ENCODE results near the gene SIRPG.

Gene SIRPG

DNA sequence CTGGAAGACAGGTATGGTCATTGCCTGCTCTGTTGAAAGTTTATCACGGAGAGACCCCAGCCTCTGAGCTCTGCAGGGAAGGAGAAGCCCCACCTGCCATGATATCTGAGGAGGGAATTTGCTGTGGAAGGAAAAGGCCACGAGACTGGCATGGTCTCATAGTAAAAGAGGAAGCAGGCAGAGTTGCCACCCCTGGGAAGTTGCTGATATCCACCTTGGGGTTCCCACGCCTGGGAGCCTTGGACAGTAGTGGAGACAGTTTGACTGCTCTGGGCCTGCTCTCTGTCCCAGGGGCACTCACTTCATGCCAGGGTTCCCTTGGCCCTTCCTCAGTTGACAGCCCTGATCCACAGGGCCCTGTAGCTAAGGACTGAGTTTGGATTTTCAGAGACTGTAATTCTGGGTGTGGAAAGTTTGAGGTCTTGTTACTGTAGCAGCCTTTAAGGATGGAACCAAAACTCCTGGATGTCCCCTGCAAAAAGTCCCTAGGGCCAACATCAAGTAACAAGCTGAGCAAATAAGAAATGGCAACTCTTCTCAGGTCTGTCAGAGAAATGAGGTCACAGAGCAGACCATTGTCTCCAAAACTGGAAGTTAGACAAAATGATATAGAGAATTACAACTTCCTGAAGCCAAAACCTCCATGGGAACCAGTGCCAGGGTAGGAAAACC is 30.9 kb downstream of the SIRPG start:
- TF ChIP-seq, protein P1, sequence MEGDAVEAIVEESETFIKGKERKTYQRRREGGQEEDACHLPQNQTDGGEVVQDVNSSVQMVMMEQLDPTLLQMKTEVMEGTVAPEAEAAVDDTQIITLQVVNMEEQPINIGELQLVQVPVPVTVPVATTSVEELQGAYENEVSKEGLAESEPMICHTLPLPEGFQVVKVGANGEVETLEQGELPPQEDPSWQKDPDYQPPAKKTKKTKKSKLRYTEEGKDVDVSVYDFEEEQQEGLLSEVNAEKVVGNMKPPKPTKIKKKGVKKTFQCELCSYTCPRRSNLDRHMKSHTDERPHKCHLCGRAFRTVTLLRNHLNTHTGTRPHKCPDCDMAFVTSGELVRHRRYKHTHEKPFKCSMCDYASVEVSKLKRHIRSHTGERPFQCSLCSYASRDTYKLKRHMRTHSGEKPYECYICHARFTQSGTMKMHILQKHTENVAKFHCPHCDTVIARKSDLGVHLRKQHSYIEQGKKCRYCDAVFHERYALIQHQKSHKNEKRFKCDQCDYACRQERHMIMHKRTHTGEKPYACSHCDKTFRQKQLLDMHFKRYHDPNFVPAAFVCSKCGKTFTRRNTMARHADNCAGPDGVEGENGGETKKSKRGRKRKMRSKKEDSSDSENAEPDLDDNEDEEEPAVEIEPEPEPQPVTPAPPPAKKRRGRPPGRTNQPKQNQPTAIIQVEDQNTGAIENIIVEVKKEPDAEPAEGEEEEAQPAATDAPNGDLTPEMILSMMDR (conservative IDR thresholded peaks at IDR 0.05; ENCODE audit: low read depth): no peak
- no peak for DNase-seq (ENCODE audit: low spot score)
- ChIA-PET CTCF (interaction anchor here (0.6 kb wide), 1 partner anchor 1704 kb away, joined by 3 read pairs; no protein-coding TSS in a partner anchor), POLR2A (ENCODE audit: low non-redundant PET) (no interaction called here)
- no peak overlapping the region for H3K27ac ChIP-seq

DNA sequence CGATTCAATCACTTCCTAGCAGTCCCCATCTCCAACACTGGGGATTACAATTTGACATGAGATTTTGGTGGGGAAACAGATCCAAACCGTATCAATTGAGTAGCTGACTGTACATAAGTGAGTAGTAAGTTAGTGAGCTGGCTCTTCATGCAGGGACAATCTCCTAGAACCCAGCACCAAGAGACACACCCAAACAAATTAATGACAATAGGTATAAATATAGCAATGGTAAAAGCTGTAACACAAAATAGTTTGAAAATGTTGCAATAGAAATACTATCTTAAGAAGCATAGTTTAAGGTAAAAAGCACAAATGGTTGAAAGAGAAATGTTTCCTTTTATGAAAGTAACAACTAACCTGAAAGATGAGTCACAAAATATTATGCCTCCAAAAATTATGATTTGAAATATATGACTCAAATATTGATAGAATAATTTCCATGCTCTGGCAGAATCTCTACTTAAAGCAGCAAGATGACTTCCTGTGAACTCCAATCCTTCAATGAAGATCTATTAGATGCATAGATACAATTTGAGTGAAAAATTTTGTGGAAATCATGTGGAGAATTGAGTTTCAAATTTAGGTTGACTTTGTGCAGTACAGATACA is 32.4 kb downstream of the SIRPG start:
- POLR2A ChIA-PET (ENCODE audit: low non-redundant PET): no interaction called here
- DNase-seq (ENCODE audit: low spot score): no peak
- H3K27ac ChIP-seq: no peak overlapping the region
- TF ChIP-seq, protein P1 (conservative IDR thresholded peaks at IDR 0.05; ENCODE audit: low read depth): no peak
- CTCF ChIA-PET: no interaction called here

DNA sequence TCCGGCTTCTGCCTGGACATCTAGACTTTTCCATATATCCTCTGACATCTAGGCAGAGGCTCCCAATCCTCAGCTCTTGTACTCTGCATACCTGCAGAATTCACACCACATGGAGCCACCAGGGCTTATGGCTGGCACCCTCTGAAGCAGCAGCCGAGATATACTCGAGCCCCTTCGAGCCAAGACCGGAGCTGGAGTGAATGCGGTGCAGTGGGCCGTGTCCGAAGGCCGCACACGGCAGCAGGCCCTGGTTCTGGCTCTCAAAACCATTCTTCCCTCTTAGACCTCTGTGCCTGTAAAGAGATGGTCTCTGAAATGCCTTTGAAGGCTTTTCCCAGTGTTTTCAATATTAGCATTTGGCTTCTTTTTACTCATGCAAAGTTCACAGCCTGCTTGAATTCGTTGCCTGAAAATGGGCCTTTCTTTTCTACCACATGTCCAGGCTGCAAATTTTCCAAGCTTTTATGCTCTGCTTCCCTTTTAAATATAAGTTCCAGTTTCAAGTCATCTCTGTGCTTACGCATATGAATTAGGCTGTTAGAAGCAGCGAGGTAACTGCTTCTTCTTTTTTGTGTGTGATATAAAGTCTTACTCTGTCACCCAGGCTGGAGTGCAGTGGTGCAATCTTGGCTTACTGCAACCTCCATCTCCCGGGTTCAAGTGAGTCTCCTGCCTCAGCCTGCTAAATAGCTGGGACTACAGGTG is 33.9 kb downstream of the SIRPG start:
- no peak overlapping the region for H3K27ac ChIP-seq
- TF ChIP-seq, protein P1 (conservative IDR thresholded peaks at IDR 0.05; ENCODE audit: low read depth): no peak
- ChIA-PET CTCF (interaction anchor here (0.6 kb wide), 2 partner anchors 51 to 439 kb away, joined by 3 read pairs; no protein-coding TSS in a partner anchor), POLR2A (ENCODE audit: low non-redundant PET) (no interaction called here)
- DNase-seq (ENCODE audit: low spot score): no peak

DNA sequence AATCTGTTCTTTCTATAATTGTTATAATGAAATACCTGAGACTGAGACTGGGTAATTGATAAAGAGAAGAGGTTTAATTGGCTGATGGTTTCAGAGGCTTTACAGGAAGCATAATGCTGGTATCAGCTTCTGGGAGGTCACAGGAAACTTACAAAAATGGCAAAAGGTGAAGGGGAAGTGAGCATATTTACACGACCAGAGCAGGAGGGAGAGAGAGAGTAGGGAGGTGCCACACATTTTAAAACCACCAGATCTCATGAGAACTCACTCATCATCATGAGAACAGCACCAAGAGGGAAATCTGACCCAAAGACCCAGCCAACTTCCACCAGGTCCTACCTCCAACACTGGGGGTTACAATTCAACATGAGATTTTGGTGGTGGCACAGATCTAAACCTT is 35.1 kb downstream of the SIRPG start:
- ChIA-PET CTCF (no interaction called here), POLR2A (ENCODE audit: low non-redundant PET) (no interaction called here)
- no peak overlapping the region for H3K27ac ChIP-seq
- TF ChIP-seq, protein P1 (conservative IDR thresholded peaks at IDR 0.05; ENCODE audit: low read depth): no peak
- no peak for DNase-seq (ENCODE audit: low spot score)

DNA sequence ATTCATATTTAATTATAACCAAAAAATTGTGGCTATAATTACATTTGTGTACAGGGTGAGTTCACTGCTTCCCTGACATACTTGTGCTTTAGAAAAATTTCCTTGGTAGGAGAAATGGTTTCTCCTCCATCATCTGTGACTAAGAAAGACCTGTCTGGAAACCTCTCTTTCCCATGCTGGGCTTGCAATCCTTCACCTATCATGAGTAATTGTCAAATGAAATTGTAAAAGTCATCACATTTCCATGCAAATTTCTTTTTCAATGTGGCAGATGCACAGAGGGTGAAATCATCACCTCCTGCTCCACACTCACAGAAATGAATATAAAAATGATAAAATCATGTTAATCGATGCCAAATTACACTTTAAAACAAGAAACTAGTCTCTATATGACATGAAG is 36.3 kb downstream of the SIRPG start:
- TF ChIP-seq, protein P1 (conservative IDR thresholded peaks at IDR 0.05; ENCODE audit: low read depth): no peak
- CTCF ChIA-PET: no interaction called here
- H3K27ac ChIP-seq: no peak overlapping the region
- DNase-seq (ENCODE audit: low spot score): no peak
- POLR2A ChIA-PET (ENCODE audit: low non-redundant PET): no interaction called here

DNA sequence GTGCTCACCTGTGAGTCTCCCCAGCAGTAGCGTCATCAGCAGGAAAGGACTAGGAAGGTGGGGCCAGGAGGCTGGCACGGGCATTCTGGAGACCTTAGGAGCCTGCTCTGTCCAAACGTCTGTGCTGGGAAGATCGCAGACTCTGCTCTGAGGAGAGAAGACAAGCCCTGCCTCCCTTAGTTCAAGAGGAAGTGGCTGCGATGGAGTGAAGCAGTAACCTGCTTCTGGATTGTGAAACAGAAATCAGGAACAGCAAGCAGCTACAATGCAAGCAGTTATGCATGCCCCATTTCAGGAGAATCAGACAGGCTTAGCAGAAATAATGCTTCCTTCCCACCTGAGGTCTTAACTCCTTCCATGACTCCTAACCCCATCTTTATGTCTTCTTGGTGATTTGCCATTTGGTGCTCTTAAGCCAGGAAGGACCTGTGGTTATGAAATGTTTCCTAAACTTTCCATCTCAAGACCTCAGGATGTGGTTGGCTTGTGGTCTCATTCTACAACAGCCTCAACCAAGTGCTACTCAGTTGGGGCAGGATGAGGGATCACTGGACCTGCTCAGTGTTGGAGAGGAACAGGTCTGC is 37.6 kb downstream of the SIRPG start, which contains the start of gene SIRPB1:
SIRPB1 (minus strand) TSS at position 149 of the 584 bp plus-strand sequence; CDS start at position 84, 65 bp downstream.
- H3K27ac ChIP-seq: no peak within 1 kb of the TSS
- CTCF ChIA-PET: no interaction called here
- no peak for DNase-seq (ENCODE audit: low spot score)
- POLR2A ChIA-PET (ENCODE audit: low non-redundant PET): no interaction called here
- TF ChIP-seq, protein P1 (conservative IDR thresholded peaks at IDR 0.05; ENCODE audit: low read depth): no peak
